NCI-H1436 (cell line): ENCODE results near the gene MEGF11.

Experiments
- DNase-seq: peaks from one replicate; lab custom pipeline; 2025; lab: John Stamatoyannopoulos, UW

Gene MEGF11

GRCh38 chr15:66053991-66054390 is 199.6 kb downstream of the MEGF11 start:
- DNase-seq = no peak

GRCh38 chr15:66051833-66052232 is 201.7 kb downstream of the MEGF11 start:
- DNase-seq = no peak

DNA sequence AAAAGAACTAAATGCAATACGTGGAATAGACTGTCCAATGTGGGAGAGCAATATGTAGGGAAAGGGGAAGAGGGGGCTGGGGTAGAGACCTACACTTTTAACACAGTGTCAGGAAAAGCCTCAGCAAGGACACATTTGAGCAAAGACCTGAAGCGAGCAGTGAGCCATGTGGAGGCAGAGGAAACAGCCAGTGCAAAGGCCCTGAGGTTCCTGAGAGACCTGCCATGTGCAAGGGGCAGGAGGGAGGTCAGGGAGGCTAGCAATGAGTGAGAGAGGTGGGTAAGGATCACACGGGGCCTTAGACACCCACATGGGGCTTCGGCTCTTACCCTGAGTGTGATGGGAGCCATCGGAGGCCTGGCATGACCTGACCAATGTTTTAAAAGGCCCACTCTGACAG is 203.3 kb downstream of the MEGF11 start:
- no peak for DNase-seq

DNA sequence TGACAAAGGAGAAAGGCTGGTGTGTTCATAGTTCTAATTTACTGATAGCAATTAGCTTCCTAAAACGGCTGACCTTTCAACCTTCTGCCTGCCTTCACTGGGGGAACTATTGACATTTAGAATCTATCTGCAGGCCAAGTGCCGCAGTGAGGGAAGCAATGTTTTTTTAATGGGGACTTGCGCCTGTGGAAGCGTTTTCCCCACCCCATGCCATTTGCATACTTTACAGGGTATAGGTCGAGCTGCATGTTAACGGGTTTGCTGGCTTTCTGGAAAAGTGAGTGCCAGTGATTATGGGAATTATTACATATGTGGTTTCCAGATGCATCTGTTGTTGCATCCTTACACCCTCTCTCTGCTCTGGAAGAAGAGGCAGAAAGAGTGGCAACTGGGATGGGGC is 204.2 kb downstream of the MEGF11 start:
- no peak for DNase-seq

DNA sequence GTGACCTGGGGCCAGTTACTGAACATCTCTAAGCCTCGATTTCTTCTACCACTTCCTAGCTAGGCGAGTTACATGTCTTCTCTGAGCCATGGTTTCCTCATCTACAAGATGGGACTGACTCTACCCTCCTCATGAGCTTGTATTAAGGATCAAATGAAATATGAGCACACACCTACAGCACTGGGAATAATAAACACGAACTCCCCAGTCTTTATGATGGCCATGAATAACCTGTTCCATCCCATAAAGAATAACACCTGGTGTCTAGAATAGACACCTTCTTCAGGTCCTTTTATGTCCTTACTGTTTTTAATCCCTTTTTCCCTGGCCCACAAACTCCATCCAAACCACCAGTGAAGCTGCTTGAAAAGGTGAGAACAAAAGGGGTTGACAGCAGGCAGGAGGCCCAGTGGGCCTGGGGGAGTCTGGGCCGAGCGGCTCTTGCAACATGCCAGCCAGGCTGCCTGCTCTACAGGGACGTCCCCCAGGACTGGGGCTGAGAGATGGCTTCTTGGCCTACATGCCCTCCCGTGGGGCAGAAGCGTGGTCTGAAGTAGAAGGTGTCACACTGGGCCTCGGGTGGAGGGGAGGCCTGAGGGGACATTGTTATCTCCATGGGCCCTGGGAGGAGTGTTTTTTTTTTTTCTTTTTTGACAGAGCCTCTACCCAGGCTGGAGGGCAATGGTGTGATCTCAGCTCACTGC is 206.1 kb downstream of the MEGF11 start:
- no peak for DNase-seq

GRCh38 chr15:66046751-66047150 is 206.8 kb downstream of the MEGF11 start:
- DNase-seq = no peak

- DNase-seq = no peak
These were observed 207.2 kb downstream of the MEGF11 start for GRCh38 chr15:66046326-66046725.

GRCh38 chr15:66045542-66045941 is 208.0 kb downstream of the MEGF11 start:
- DNase-seq = no peak

- no peak for DNase-seq
These were observed 208.7 kb downstream of the MEGF11 start for GRCh38 chr15:66044837-66045236.

DNA sequence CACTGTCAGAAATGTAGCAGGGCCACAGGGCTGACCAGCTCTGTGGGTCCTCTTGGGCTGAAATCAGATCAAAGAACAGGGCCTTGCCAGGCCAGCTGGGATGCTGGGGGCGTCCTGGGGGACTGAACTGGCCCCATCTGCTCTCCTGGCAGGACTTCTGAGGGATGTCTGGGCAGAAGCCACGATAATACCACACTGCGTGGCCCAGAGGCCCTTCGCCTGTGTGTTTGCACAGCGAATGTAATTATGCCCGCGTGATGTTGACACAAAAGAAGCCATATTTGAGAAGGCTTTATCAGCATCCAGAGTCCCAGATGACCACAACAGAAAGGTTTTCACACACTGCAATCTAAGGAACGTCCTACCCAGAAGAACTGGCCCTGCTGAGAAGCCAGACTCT is 210.3 kb downstream of the MEGF11 start:
- DNase-seq = no peak

GRCh38 chr15:66042624-66043023 is 210.9 kb downstream of the MEGF11 start:
- DNase-seq = no peak

DNA sequence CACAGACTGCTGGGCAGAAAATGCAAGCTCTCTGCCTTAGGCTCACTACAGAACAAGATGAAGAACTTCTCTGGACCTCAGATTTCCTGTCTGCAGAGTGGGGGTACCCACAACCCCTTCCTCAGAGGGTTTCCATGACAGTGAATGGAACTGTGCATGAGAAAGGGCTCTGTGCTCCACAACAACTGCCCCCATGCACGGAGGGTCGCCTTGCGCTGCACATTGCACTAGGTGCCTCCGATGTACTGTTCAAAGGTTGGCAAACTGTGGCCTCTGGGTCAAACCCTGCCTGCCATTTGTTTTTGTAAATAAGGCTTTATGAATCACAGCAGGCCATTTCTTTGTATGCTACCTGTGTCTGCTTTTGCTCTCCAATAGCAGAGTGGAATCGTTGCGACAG is 212.3 kb downstream of the MEGF11 start:
- DNase-seq = no peak

GRCh38 chr15:66040211-66040892 is 213.2 kb downstream of the MEGF11 start:
- no peak for DNase-seq

DNA sequence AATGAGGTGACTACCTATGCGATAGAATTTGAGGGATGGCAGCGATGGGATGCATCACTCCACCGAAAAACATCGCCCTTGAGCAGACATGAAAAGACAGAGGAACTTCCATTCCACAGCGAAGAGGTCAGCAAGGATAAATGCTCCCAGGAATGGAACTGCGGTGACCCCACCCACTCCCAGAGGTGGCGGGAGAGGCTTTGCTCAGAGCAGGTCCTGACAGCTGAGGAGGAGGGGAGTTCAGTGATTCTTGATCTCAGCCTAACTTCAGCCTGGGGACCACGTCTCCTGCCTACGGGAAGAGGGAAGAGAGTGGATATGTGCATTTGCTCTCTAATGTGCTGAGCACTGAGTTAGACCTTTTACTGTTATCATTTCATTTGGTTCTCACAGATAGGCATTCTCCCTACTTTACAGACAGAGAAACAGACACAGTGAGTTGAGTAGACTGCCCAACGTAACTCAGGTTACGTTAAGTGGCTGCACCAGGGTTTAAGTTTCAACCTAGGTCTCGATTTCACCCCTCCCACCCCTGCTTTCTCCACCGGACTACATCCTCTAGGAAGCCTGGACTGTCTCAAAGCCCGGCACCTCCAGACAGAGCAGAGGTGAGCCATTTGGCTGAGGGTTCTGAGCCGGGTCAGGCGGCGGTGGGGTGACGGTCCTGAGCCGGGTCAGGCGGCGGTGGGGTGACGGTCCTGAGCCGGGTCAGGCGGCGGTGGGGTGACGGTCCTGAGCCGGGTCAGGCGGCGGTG is 214.3 kb downstream of the MEGF11 start:
- DNase-seq = no peak

GRCh38 chr15:66038387-66039116 is 215.0 kb downstream of the MEGF11 start:
- DNase-seq = no peak

- no peak for DNase-seq
These were observed 216.7 kb downstream of the MEGF11 start for GRCh38 chr15:66036859-66037258.

DNA sequence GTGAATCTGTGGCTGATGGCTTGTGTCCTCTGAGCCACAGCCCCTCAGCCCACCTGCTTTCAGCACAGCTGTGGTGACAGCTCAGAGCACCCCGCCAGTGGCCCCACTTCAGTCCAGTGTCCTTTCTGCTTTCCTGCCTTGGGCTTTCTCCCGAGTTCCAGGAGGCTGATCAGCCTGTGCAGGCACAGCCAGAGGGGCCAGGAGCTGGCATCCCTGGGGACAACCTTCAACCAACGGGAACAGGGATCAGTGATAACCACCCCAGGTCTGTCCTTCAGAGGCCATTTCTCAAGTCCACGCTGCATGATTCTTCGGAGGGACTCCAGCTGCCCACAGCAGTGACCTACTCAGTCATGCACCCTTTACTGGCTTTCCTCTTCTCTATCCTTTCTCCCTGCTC is 217.6 kb downstream of the MEGF11 start:
- DNase-seq = no peak

GRCh38 chr15:66033143-66033542 is 220.4 kb downstream of the MEGF11 start:
- DNase-seq = no peak

DNA sequence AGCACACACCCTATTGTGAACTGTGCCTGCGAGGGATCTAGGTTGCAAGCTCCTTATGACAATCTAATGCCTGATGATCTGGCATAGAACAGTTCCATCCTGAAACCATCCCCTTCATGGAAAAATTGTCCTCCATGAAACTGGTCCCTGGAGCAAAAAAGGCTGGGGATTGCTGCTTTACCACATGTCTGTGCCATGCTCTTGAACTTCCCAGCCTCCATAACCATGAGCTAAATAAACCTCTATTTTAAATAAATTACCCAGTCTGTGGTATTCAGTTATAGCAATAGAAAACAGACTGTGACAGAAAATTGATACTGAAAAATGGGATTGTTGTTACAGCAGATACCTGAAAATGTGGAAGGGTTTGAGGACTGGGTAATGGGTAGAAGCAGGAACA is 221.5 kb downstream of the MEGF11 start:
- DNase-seq = no peak

DNA sequence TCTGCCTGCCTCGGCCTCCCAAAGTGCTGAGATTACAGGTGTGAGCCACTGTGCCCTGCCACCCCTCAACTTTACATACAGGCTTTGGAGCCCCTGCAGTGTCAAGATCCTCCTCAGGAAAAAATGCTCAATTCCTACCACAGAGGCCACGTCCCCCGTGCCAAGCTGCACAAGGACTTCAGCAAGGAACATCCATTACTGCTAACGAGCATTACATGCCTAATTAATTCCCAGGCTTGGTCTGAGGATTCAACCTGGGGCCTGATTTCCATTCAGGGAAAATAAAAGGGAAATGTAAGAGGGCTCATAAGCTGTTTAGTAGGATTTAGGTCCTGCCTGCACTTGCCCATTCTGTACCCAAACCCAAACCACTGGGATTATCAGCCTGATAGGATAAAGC is 222.9 kb downstream of the MEGF11 start:
- DNase-seq = no peak

- DNase-seq = no peak
These were observed 223.9 kb downstream of the MEGF11 start for GRCh38 chr15:66029650-66030049.

GRCh38 chr15:66027268-66027805 is 226.2 kb downstream of the MEGF11 start:
- DNase-seq = no peak
